Stimulated activated CD8-positive, alpha-beta memory T cell treated with anti-CD3 and anti-CD28 coated beads, Interleukin-4, amount 100 ng/mL, for 4 hours (primary cell): ENCODE results near the gene AGPAT3.

ENCODE experiments used
- DNase-seq, 2 donors: peaks; one replicate each; pipeline ENCODE4 v3.0.0-alpha.2; 2020; ENCODE audit warnings: low read depth in 2 of 2, low spot score in 1 of 2

Gene AGPAT3

DNA sequence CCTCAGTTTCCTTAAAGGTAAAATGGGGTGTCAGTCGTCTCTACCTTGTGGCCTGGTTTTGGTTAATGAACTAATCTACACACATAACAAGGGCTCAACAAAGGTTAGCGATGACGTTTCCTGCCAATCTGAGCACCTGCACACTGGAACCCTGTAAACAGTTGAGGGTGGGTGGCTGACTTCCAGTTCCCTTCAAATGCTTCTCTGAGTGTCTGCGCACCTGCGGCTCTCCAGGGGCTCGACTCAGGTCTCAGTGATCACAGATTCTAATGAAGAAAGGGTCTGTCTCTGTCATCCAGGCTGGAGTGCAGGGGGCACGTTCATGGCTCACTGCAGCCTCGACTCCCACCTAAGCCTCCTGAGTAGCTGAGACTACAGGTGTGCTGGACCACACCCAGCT is 3.3 kb upstream of the AGPAT3 start:
- no peak for DNase-seq

DNA sequence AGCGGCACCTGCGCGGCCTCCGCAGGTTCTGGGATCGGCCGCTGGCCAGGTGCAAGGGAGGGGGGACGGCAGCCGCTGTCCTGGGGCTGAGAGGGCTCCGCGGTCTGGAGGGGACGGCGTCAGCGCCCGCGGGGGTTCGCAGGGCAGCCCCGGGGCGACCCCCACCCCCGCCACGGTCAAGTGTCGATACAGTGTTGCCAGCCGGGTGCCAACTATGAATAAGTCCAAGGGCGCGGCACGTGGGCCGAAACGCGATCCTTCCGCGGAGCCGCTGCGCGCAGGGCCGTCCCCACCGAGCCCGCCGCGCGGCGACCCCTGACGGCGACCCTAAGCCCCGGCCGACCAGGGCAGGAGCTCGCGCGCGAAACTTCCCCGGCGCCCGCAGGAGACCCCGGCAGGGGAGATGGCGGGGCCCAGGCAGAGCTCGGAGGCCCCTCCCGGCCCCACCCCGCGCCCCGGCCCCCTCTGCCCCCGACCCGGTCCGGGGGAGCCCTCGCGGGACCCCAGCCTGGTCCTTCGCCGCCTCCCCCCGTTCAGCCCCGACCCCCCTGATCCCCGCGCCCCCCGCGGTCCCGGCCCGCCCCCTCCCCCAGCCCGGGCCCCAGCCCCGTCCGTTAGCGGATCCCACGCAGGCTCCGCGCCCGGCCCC is 586 bp upstream of the AGPAT3 start:
- DNase-seq: no peak

DNA sequence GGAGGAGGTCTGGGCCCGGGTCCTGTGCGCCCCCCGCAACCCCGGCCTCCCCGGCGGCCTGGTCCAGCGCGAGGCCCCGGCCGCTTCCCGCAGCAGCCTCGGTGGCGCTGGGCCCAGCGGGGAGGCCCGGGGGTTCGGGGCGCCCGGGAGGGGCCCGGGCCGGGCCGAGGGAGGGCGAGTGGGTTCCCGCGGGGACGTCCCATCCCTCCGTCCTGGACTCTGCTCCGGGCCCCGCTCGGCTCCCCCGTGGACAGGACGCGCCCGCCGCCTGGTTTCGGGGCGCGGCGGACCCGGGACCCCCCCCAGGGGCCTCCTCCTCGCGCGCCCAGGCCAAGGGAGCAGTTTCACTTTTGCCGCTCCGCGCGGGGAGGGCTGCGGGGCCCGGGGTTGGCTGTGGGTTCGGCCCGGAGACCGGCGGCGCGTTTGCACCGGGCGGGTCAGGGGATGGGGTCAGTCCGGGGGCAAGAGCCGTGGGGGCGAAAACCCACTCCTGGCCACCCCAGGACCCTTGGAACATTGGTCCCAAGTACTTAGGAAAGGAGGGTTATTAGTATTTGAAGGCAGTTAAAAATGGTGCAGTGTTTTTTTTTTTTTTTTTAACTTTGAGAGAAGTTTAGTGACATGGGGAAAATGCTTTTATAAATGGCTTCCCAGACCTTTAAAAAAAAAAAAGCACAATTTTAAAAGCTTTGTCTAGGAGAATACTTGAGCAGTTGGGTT is 677 bp downstream of the AGPAT3 start:
- DNase-seq: peak in 1 of 2 donors; percentile 13

DNA sequence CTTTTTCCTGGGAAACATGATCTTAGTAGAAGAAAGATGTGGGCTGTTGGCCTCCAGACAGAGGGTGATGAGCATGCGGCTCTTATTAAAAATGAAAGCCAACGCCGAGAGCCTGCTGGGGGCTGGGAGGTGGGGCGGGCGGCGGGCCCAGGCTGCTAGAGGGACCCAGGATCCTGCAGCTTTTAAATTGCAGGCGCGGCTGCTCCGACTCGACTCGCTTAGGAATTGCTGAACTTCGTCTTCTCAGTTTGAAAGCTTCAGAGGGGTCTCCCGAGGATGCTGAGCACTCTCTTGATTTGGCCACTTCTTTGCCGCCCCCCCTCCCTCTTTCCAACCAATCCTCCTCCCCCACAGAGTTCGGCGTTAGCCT is 1.2 kb downstream of the AGPAT3 start:
- DNase-seq: no peak

DNA sequence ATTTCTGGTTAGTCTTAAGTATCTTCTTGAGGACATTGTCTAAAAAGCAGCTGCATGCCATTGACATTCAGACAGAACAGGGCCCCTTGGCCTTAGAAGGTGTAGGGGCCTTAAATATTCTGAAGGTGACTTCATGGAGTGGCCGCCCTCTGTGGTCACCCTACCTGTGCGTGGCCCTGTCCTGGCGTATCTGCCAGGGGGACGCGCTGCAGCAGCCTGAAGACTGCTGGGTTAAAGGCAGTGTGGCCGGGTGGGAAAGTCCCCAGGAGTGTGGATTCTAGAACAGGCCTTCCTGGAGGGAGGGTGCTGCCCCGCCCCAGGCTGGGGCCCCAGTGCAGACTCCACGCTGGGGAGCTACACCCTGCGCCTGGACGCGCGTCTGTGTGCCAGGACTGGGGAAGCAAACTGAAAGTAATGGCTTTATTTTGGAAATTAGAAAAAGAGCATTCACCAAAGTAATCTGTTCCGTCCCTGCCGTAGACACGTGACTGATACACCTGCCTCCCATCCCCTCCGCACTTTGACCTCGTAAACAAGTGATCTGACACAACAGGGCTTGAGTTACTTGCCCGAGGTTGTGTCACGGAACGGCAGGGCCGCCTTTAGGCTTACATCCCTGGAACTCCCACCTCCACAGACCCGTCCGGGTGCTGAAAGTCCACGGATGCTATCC is 1.8 kb downstream of the AGPAT3 start:
- DNase-seq: no peak

DNA sequence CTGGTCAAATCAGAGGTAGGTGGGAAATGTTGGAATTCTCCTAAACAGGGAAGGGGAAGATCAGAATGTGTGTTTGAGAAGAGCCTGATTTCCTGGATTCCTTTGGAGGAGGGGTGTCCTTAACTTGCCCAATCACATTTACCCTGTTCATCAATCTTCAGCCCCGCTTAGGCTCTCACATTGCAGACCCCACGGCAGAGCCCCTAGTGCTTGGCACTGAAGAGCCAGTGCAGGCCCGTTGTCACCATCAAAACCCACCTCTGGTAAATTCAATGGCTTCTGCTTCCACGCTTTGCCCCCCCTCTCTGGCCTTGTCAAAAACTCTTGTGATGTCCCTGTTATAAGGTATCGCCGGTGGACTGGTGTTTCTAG is 2.3 kb downstream of the AGPAT3 start:
- no peak for DNase-seq

DNA sequence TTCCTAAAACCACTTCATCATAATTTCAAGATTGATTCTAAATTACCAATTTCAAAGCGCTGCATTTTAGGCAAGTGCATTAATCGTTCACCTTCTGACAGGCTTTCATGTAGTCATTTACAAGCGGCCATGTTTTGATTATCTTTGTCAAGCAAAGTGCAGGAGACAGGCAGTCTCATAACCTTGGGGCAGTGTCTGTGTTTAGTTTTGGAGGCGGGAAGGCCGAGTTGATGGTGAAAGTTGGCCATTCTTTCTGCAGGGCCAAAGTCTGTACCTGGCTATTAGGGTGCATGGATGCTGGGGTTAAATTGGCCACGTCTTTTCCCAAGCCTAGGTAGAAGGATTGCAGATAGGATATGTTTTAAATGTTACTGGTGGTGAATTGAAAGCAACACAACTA is 2.9 kb downstream of the AGPAT3 start:
- DNase-seq: no peak

DNA sequence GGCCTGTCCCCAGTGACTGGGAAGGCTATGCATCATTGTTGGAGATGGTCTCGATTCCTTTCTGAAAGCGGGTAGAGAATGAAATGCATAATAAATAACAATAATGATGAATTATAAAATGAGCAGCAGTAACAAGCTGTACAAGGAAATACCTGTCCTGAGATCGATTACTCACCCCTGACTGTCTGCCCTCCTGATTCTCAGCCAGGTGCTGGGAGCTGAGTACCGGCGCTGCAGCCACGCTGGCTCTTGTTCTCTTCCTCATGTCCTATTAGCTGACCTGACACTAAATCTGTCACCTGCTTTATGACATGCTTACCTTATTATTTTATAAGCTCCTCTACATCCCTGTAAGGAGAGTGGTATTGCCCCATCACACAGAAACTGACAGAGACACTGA is 3.4 kb downstream of the AGPAT3 start:
- DNase-seq: no peak

DNA sequence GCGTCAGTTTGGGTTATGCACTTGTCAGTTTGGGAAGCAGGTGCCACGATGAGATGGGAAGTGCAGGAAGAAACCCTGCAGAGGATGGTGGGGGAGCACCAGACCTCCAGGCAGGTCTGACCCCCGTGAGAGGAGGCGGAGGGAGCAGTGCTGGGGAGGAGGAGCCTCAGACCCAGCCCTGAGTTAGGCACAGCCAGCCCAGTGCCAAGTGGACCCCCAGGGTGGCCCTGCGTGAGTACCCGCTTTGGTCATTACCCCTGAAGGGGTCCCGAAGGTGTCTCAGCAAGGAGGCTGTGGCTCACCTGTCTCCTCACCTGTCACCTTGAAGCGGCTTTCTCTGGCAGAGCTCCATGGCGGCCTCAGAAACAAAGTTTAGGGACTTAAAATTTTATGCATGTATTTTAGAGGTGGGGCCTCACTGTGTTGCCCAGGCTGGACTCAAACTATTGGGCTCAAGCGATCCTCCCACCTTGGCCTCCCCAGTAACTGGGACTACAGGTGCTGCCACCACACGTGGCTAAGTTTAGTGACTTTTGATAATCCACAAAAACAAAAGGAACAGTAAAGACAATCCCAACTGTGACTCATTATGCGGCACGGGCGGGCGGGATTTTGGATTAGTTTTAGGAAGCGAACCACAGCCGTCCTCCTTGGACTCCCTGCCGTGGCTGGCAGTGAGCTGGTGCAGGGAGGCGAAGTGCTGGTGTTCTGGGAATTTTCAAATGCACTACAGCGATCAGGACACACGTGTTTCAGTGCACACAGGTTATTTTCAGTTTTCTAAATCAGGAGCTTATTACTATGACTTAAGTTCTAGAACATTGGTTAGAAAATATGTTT is 4.7 kb downstream of the AGPAT3 start:
- DNase-seq: no peak

DNA sequence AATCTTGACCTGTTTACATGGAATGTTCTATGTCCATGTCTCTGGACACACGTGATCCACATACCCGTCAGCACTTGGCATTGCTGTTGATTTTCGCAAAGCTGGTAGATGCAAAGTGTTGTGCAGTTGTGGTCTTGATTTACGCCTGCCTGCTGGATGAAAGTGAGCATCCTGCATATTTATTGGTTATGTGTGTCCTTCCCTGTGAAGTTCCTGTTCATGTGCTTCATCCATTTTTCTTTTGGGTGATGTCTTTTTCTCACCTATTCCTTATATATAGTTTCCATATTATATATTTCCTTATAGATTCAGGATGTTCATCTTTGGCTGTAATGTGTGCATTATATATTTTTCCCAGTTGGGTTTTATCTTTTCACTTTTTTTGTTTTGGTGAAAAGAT is 6.5 kb downstream of the AGPAT3 start:
- DNase-seq: no peak

DNA sequence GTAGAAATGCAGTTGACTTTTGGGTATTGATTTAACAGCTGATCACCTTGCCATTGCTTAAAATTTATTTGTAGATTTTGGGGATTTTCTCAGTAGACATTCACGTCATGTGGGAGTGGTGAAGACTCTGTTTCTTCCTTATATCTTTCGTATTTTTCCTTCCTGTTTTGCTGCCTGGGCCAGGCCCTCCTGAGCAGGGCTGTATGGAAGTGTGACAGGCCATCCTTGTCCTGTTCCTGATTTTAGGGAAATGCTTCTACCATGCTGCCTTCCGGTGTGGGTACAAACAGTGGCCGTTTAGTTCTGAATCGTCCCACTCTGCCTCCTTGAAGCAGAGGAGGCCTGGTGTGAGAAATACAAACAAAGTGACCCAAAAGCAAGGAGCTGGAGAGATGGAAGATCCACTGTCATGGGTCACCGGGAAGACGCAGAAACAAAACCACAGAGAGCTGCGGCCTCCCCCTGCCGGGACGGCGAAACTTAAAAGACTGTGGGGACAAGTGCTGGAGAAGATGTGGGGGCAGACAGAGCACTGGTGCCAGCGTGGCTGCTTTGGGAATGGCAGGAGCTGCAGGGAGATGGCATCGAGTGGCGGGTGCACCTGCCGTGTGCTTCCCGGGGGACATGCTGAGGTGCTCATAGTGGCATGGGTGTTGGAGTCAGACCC is 7.6 kb downstream of the AGPAT3 start:
- DNase-seq: no peak

DNA sequence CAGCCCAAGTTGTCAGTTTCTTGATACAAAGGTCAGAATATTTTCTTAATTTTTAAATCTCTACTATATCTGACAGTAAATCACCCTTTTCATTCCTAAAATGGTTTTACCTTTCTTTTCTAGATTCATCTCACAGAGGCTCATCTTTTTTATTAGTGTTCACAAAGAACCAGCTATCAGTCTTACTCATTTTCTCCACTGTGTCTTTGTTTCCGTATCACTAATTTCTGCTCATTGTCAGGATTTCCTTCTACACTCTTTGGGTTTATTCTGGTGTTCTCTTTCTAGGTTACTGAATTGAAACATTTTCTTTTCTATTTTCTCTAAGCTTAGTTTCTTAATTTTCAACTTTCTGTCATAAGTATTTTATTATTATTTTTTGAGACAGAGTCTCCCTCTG is 8.7 kb downstream of the AGPAT3 start:
- DNase-seq: no peak

DNA sequence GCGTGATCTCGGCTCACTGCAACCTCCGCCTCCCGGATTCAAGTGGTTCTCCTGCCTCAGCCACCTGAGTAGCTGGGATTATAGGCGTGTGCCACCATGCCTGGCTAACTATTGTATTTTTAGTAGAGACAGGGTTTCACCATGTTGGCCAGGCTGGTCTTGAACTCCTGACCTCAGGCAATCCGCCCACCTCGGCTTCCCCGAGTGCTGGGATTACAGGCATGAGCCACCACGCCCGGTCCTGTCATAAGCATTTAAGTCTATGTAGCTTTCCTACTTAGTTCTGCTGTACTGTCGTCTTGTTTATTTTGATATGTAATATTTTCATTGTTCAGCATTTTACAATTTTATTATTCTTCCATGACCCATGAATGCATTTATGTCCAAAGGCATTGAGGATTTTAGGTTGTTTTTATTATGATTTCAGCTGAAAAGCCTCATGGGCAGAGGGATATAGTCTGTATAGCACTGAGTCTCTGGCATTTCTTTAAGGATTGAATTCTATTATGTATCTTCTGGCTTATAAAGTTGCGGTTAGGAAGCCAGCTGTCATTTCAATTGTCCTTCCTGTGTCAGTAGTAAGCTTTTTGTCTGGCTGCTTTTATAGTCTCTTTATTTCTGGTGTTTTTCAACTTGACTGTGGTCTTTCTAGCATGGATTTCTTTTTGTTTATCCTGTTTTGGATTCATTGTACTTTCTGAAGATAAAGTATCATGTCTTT is 9.2 kb downstream of the AGPAT3 start:
- no peak for DNase-seq

DNA sequence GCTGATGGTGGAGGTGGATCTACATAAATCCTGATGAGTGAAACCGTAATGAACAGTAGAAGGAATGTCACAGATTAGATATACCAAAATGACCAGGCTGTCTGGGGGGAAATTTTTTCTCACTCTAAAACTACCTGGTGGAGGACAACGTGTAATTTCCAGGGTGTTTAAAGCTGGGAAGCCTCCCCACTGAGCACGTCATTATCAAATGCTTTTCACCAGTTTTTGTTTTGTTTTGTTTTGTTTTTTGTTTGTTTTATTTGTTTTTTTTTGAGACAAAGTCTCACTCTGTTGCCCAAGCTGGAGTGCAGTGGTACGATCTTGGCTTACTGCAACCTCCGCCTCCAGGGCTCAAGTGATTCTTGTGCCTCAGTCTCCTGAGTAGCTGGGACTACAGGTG is 11.6 kb downstream of the AGPAT3 start:
- DNase-seq: no peak

DNA sequence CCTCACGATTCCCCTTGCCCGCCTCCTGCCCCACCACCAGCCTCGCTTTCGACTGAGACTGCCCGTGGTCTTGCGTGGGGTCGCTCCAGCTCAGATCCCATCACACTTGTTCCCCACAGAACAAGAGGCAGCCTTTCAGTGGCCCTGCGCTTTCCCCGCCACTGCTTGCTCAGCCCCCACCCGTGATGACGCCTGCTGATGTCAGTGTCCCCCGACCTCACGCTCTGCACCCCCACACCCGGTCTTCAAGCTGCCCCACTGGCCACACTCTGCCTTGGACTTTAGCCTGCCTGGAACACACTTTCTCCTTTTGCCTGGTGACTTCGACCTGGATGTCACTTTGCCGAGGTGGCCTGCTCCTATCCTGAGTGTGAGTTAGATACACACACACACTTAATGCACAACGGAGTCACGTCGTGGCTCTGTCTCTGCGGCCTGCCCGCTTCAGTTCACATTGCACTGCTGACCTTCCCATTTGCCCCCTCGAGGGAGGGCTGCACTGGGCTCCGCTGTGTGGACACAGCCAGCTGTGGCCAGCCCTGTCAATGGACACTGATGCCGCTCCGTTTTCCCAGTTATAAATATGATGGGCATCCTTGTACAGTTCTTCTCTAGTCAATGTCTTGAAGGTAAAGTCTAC is 13.0 kb downstream of the AGPAT3 start:
- no peak for DNase-seq

DNA sequence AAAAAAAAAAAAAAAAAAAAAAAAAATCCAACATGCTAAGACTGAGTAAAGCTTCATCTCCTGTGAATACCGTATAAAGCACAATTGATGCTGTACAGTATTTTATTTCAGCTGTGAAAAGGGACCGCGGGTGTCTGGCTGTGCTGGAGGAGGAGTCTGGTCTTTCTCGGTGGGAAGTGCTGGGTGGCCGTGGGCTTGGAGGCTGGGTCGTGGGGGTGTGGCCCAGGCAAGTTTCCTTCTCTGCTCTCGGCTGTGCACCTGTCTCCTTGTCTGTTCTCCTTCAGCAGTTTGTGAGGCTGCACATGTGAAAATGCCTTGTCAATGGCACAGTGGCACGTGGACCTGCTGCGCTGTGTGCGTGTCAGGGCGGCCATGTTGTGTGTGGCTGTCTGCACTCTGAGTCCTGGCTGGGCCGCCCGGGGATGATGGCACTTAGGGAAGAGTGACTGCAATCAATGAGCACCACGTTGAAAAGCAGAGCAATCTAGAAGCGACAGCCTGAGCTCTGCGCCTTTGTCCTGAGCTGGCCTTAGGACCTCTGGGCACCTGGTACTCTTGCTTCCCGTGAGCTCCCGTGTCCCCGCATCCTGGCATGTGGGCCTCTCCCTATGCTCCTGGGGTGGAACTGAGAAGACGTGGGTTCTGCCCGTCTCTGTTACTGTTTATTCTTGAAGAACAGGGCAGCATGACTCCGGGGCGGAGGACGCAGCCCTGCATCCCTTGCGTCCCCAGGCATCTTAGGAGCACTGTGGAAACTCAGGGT is 14.5 kb downstream of the AGPAT3 start:
- no peak for DNase-seq

DNA sequence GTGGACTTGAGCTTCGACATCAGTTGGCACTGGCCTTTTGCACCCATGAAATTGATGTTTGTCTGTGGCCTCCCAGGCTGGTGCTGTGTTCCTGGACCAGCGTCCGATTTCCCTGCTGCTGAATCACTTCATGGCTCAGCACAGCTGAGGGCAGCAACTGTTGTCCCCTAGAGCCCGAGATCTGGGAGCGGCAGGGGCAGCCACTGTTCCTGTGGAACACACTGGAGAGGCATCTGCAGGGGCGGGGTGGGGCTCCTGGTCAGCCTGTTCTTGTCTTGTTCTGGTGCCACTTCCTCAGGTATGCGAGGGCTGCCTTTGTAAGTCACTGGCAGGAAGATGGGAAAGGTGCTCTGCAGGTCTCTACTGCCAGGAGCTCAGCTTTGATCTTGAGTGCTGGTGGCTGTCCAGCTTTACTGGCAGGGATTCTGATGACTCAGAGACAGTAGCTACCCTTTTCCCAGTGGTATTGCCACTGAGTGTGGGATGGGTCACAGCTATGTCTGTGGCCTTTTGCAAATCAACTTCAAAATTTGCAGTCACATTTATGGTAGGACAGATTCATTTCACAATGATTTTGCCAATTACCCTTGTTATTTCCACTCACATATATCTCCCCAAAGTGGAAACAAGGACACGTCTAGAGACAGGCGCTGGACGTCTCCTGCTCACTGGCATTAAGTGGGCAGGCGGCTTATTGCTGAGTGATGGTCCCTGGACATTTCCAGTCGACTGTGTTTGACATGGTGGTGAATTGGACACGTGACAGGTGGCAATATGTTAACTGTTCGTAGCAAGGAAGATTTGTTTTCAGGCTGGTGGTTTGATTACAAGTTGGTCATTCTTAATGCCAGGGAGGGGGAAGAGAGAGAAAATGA is 15.3 kb downstream of the AGPAT3 start:
- DNase-seq: no peak

DNA sequence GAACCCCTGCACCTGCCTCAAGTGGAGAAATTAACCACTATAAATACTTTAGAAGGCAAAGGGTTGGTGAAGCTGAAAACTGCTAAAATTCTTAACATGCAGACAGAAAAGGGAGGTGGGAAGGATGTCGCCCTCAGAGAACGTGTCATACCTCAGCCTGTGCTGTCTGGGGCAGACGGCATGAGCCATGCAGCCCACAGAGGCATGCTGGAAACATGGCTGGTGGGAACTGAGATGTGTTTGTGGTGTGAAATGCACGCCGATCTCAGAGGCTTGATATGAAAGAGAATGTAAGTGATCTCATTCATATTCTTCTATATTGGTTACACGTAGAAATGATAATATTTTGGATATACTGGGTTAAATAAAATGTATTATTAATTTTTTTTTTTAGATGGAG is 16.3 kb downstream of the AGPAT3 start:
- DNase-seq: no peak
